ENCODE results near the gene BTNL9. TPM values are rescaled to one million over a fixed set of nuclear protein-coding genes. Genes with fewer than 3 reads are reported as not detected.

Gene BTNL9
- total RNA-seq, 3 donors from 2014 or later: 1.2 to 12.7 (median 3.2) TPM

GRCh38 chr5:181069767-181070491 lies 29.9 kb downstream of the BTNL9 start:
- Histone ChIP-seq H3K4me3 (no peak overlapping the region), H3K4me1 (ENCODE audit: low read depth) (no peaks in the 10 kb centered on the region), H3K9me3 (no peaks in the 10 kb centered on the region), H3K36me3 (ENCODE audit: low read depth) (no peaks in the 10 kb centered on the region)
- DNase-seq: no peak
- intact Hi-C loops (cut with DNase I, micrococcal nuclease): no loop called here
- ATAC-seq: peak; percentile 60
- TF ChIP-seq, protein P1, sequence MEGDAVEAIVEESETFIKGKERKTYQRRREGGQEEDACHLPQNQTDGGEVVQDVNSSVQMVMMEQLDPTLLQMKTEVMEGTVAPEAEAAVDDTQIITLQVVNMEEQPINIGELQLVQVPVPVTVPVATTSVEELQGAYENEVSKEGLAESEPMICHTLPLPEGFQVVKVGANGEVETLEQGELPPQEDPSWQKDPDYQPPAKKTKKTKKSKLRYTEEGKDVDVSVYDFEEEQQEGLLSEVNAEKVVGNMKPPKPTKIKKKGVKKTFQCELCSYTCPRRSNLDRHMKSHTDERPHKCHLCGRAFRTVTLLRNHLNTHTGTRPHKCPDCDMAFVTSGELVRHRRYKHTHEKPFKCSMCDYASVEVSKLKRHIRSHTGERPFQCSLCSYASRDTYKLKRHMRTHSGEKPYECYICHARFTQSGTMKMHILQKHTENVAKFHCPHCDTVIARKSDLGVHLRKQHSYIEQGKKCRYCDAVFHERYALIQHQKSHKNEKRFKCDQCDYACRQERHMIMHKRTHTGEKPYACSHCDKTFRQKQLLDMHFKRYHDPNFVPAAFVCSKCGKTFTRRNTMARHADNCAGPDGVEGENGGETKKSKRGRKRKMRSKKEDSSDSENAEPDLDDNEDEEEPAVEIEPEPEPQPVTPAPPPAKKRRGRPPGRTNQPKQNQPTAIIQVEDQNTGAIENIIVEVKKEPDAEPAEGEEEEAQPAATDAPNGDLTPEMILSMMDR (IDR thresholded peaks at IDR 0.05): no peak

DNA sequence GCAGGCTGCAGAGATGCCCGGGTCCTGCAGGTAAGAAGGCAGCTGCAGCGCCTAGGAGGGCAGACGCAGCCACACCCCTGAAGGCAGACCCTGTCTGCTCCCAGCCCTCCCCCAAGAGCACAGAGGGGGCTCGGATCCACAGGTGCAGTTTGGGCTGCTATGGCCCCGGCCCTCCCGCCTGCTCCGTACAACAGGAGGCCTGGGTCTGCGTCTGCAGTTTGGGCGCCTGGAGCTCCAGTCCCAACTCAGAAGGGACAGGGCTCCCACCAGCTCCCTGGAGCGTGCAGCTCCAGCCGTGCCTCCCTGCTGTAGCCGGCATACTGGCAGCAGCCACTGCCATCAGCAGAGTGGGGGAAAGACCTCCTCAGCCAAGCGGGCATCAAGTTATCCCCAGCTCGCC lies 30.5 kb downstream of the BTNL9 start:
- ATAC-seq (no peak), DNase-seq (no peak)
- intact Hi-C loops (cut with DNase I, micrococcal nuclease): no loop called here
- TF ChIP-seq, protein P1 (IDR thresholded peaks at IDR 0.05): no peak
- H3K4me1 ChIP-seq (ENCODE audit: low read depth): no peaks in the 10 kb centered on the region
- H3K36me3 ChIP-seq (ENCODE audit: low read depth): no peaks in the 10 kb centered on the region
- H3K9me3 ChIP-seq: no peaks in the 10 kb centered on the region
- H3K4me3 ChIP-seq: no peak overlapping the region

DNA sequence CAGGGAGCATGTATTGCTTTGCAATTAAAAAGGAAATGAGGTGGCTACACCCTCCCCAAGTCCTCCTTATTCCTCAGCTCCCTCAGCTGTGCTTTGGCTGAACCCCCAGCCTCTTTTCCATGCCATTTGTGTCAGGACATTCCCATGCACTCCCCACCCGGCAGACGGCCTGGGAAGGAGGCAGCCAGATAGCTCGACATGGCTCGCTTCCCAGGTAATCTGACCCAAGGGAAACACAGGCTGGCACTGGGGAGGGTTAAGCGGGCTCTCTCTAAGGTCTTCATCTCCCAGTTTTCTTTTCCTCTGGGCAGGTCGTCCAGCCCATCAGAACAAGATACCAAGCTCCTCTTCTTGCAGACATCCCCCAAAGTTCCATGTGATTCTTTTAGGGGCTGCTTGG lies 31.2 kb downstream of the BTNL9 start:
- H3K9me3 ChIP-seq: no peaks in the 10 kb centered on the region
- DNase-seq: no peak
- no peaks in the 10 kb centered on the region for H3K4me1 ChIP-seq (ENCODE audit: low read depth)
- TF ChIP-seq, protein P1 (IDR thresholded peaks at IDR 0.05): no peak
- ATAC-seq: no peak
- intact Hi-C loops (cut with DNase I, micrococcal nuclease): no loop called here
- H3K36me3 ChIP-seq (ENCODE audit: low read depth): no peaks in the 10 kb centered on the region
- H3K4me3 ChIP-seq: no peak overlapping the region

DNA sequence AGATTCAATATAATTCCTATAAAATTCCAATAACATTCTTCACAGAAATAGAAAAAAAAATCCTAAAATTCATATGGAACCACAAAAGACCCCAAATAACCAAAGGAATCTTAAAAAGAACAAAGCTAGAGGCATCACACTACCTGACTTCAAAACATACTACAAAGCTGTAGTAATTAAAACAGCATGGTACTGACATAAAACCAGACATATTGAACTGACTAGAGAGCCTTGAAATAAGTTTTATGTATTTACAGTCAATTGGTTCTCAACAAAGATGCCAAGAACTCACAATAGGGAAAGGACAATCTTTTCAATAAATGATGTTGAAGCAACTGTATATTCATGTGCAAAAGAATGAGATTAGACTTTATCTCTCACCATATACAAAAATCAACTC lies 36.9 kb downstream of the BTNL9 start:
- ATAC-seq (no peak), DNase-seq (no peak)
- no peaks in the 10 kb centered on the region for H3K4me1 ChIP-seq (ENCODE audit: low read depth)
- TF ChIP-seq, protein P1 (IDR thresholded peaks at IDR 0.05): no peak
- intact Hi-C loops (cut with DNase I, micrococcal nuclease): no loop called here
- H3K4me3 ChIP-seq: no peak overlapping the region
- H3K36me3 ChIP-seq (ENCODE audit: low read depth): no peaks in the 10 kb centered on the region
- no peaks in the 10 kb centered on the region for H3K9me3 ChIP-seq

- no peak overlapping the region for H3K4me3 ChIP-seq
- no peak for DNase-seq
- no peak for ATAC-seq
- H3K4me1 ChIP-seq (ENCODE audit: low read depth): no peaks in the 10 kb centered on the region
- H3K9me3 ChIP-seq: no peaks in the 10 kb centered on the region
- TF ChIP-seq, protein P1 (IDR thresholded peaks at IDR 0.05): no peak
- H3K36me3 ChIP-seq (ENCODE audit: low read depth): no peaks in the 10 kb centered on the region
- intact Hi-C loops (cut with DNase I, micrococcal nuclease): no loop called here
Measured at GRCh38 chr5:181081989-181082388, 41.9 kb downstream of the BTNL9 start.

Measured in mucosa of descending colon (tissue), 3 donors.